Dendritic cell treated with granulocyte-macrophage colony-stimulating factor and Interleukin-4, amounts not matched to agents 40 ng/mL and 50 ng/mL, for 4 days (primary cell): Measurements from ENCODE around the gene S1PR2.

Experiments
- H3K27ac Mint-ChIP-seq: one replicate; pipeline ENCODE4 v1.8.0; 2022; ENCODE audit warnings: mild to moderate bottlenecking, mixed read lengths
- H3K27me3 Mint-ChIP-seq: one replicate; pipeline ENCODE4 v1.8.0; 2022; ENCODE audit warnings: mild to moderate bottlenecking, mixed read lengths
- H3K36me3 Mint-ChIP-seq: one replicate; pipeline ENCODE4 v1.8.0; 2022; ENCODE audit warnings: low read depth, mixed read lengths
- H3K4me1 Mint-ChIP-seq: one replicate; pipeline ENCODE4 v1.8.0; 2022; ENCODE audit warnings: low read depth, mixed read lengths
- H3K4me3 Mint-ChIP-seq: one replicate; pipeline ENCODE4 v1.8.0; 2022; ENCODE audit warnings: mild to moderate bottlenecking, moderate library complexity, mixed read lengths
- H3K9me3 Mint-ChIP-seq: one replicate; pipeline ENCODE4 v1.8.0; 2022; ENCODE audit warnings: mixed read lengths
- intact Hi-C: fragments of 100-400 bp; cut with micrococcal nuclease; formaldehyde crosslinking; loops from one replicate; pipeline ENCODE4 v1.15.0; 2022

S1PR2 gene

DNA sequence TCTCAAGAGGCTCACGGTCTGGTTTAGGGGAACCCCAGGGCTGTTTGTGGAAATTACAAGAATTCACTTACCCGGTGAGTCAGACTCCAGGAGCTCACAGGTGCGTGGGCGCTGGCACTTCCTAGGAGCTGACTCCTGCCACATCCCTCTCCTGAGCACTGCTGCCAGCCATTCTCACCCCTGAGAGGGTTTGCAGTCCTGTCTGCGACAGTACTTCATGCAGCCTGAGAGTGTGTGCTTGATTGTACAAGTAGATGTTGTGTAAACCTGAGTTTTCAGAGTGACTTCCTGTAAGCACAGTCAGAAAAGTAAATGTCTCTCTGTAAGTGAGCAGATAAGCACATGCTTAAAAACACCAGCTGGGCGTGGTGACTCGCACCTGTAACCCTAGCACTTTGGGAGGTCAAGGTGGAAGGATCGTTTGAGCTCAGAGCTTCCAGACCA lies 29.0 kb upstream of the S1PR2 start:
- Mint-ChIP-seq H3K9me3 (no peaks in the 10 kb centered on the region), H3K27ac (no peak overlapping the region), H3K4me1 (peaks cover 45% of the 10 kb centered on the region), H3K36me3 (peaks cover 52% of the 10 kb centered on the region), H3K4me3 (no peak overlapping the region), H3K27me3 (peaks cover 1% of the 10 kb centered on the region)
- intact Hi-C loops = no loop called here

GRCh38 chr19:10259162-10259905 lies 28.2 kb upstream of the S1PR2 start:
- intact Hi-C loops = loop anchor here (2.0 kb wide), 1 partner anchor 129 kb away; no protein-coding TSS in a partner anchor

GRCh38 chr19:10258080-10258710 lies 27.1 kb upstream of the S1PR2 start:
- no peak overlapping the region for H3K4me3 Mint-ChIP-seq
- H3K36me3 Mint-ChIP-seq = peaks cover 72% of the 10 kb centered on the region
- intact Hi-C loops = loop anchor here (2.0 kb wide), 1 partner anchor 131 kb away; no protein-coding TSS in a partner anchor
- peaks cover 1% of the 10 kb centered on the region for H3K27me3 Mint-ChIP-seq
- peaks cover 59% of the 10 kb centered on the region for H3K4me1 Mint-ChIP-seq
- H3K27ac Mint-ChIP-seq = peak overlapping the region; percentile 6
- H3K9me3 Mint-ChIP-seq = no peaks in the 10 kb centered on the region

More at GRCh38 chr19:10259162-10259905, 28.2 kb upstream of the S1PR2 start:
- Mint-ChIP-seq H3K4me1 (peaks cover 50% of the 10 kb centered on the region), H3K4me3 (no peak overlapping the region), H3K27me3 (peaks cover 1% of the 10 kb centered on the region), H3K36me3 (peaks cover 60% of the 10 kb centered on the region), H3K9me3 (no peaks in the 10 kb centered on the region), H3K27ac (no peak overlapping the region)

DNA sequence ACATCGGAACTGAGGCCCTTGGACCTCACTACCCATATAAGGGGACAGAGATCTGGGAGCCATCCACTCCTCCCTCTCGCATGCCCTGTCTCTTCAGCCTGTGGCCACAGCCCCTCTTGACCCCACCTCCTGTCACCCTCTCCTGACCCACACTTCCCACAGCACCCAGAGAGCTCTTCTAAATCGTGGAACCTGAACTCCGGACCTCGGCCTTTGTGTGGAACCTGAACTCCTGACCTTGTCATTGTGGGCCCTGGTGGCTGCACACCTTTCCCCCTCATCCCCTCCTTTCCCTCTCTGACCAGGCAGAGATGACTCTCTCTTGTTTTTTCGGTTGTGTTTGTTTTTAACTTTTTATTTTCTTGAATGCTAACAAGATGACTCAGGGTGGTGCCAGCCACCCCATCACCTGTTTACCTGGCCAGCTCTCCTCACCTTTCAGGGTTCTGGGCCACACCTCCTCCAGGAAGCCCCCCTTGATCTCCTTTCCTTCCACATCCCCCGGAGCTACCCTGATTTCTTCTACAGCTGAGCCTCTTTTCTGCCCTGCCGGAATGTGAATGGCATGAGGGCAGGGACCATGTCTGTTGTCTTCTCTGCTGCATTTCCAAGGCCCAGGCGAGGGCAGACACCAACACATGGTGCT lies 26.0 kb upstream of the S1PR2 start:
- peaks cover 1% of the 10 kb centered on the region for H3K27me3 Mint-ChIP-seq
- H3K4me3 Mint-ChIP-seq = no peak overlapping the region
- no peak overlapping the region for H3K27ac Mint-ChIP-seq
- H3K9me3 Mint-ChIP-seq = no peaks in the 10 kb centered on the region
- intact Hi-C loops = no loop called here
- H3K4me1 Mint-ChIP-seq = peaks cover 67% of the 10 kb centered on the region
- H3K36me3 Mint-ChIP-seq = peaks cover 77% of the 10 kb centered on the region

- peaks cover 82% of the 10 kb centered on the region for H3K36me3 Mint-ChIP-seq
- H3K4me3 Mint-ChIP-seq = no peak overlapping the region
Measured at GRCh38 chr19:10256551-10256950, 25.4 kb upstream of the S1PR2 start.

DNA sequence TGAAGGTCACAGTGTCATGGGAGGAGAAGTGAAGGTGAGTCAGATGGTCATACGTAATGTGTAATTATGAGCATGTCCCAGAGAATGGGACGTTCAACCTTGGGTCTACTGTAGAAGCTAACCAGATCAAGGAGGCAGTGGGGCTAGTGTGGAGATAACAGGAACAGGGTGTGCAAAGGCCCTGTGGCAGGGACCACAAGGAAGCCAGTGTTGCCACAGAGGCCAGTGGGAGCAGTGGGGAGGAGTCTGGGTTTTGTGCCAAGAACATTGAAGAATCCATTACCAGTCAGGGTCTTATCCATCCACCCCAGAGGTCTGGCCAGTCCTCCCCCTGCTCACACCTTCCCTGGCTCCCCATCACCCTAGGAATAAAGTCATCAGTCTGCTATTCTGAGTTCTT lies 24.2 kb upstream of the S1PR2 start:
- Mint-ChIP-seq H3K36me3 (peaks cover 83% of the 10 kb centered on the region), H3K4me1 (peaks cover 58% of the 10 kb centered on the region), H3K9me3 (no peaks in the 10 kb centered on the region), H3K4me3 (no peak overlapping the region), H3K27ac (no peak overlapping the region), H3K27me3 (peaks cover 1% of the 10 kb centered on the region)
- intact Hi-C loops = no loop called here

More at GRCh38 chr19:10256551-10256950, 25.4 kb upstream of the S1PR2 start:
- Mint-ChIP-seq H3K27ac (no peak overlapping the region), H3K9me3 (no peaks in the 10 kb centered on the region), H3K4me1 (peaks cover 64% of the 10 kb centered on the region), H3K27me3 (peaks cover 1% of the 10 kb centered on the region)
- intact Hi-C loops = no loop called here

GRCh38 chr19:10254244-10254643 lies 23.1 kb upstream of the S1PR2 start:
- no peak overlapping the region for H3K4me3 Mint-ChIP-seq
- no peak overlapping the region for H3K27ac Mint-ChIP-seq
- H3K36me3 Mint-ChIP-seq = peaks cover 72% of the 10 kb centered on the region
- no peaks in the 10 kb centered on the region for H3K27me3 Mint-ChIP-seq
- H3K9me3 Mint-ChIP-seq = no peaks in the 10 kb centered on the region
- intact Hi-C loops = no loop called here
- H3K4me1 Mint-ChIP-seq = peaks cover 46% of the 10 kb centered on the region

DNA sequence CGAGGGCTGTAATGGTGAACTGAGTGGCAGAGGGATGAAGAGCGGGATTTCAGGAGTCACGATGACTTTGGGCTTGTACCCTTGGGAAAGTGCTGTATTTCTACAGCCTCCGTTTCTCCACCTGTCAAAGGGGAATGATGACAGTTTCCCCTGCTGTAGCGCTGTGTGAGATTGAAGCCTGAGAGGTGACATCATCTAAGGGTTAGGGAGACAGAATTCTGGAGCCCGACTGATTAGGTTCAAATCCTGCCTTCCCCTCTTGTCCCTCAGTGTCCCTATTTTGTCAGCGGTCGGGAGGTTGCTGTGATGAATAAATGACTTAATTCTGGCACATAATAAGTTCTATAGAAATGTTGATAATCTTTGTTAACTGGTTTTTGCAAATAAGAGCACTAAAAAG lies 21.6 kb upstream of the S1PR2 start:
- H3K27me3 Mint-ChIP-seq = no peaks in the 10 kb centered on the region
- intact Hi-C loops = no loop called here
- H3K9me3 Mint-ChIP-seq = no peaks in the 10 kb centered on the region
- peak overlapping the region; percentile 90 for H3K4me3 Mint-ChIP-seq
- peak overlapping the region; percentile 98 for H3K27ac Mint-ChIP-seq
- H3K4me1 Mint-ChIP-seq = peaks cover 40% of the 10 kb centered on the region
- peaks cover 56% of the 10 kb centered on the region for H3K36me3 Mint-ChIP-seq

- Mint-ChIP-seq H3K27me3 (no peaks in the 10 kb centered on the region), H3K36me3 (peaks cover 50% of the 10 kb centered on the region), H3K4me3 (peak within 1 kb of the TSS; percentile 90), H3K27ac (peak within 1 kb of the TSS; percentile 98), H3K4me1 (peaks cover 40% of the 10 kb centered on the region), H3K9me3 (no peaks in the 10 kb centered on the region)
- intact Hi-C loops = loop anchor here (2.0 kb wide), 3 partner anchors 21 to 321 kb away; partner anchors contain the start of gene S1PR2
Measured at GRCh38 chr19:10251792-10252694, 20.9 kb upstream of the S1PR2 start, which contains the start of gene MRPL4. Gene MRPL4 (plus strand): TSS chr19:10252214. CDS start chr19:10252254, 40 bp downstream.

GRCh38 chr19:10246511-10246910 lies 15.4 kb upstream of the S1PR2 start:
- peaks cover under 1% of the 10 kb centered on the region for H3K36me3 Mint-ChIP-seq
- no peaks in the 10 kb centered on the region for H3K9me3 Mint-ChIP-seq
- peaks cover 15% of the 10 kb centered on the region for H3K4me1 Mint-ChIP-seq
- intact Hi-C loops = no loop called here
- H3K27me3 Mint-ChIP-seq = no peaks in the 10 kb centered on the region
- H3K27ac Mint-ChIP-seq = peak overlapping the region; percentile 28
- no peak overlapping the region for H3K4me3 Mint-ChIP-seq

DNA sequence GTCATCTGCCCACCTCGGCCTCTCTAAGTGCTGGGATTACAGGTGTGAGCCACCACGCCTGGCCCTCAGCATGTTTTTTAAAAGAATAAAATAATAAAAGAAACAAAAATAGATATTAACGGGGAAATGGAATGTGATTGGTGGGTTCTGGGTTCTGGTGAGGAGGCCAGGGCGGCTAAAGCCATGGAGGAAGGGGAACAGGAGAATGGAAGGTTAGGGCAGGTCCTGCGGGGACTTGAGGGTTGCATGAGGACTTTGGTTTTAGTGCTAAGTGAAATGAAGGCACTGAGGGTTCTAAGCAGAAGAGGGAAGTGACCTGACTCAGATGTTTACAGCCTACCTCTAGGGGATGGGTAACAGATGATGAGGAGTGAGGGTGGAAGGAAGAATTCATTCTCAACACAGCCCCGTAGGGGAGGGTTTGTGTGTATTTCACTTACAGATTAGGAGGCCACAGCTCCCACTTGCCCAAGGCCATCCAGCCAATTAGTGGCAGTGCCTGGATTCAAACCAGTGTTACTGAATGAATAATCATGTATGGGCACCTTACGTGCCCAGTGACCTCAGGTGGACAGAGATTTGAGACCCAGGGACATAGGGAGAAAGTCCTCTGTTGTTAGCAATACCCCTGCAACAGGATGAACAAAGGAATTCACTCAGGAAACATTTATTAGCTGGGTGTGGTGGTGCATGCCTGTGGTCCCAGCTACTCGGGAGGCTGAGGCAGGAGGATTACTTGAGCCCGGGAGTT lies 14.2 kb upstream of the S1PR2 start:
- Mint-ChIP-seq H3K27me3 (no peaks in the 10 kb centered on the region), H3K27ac (no peak overlapping the region), H3K4me3 (no peak overlapping the region), H3K36me3 (no peaks in the 10 kb centered on the region), H3K9me3 (no peaks in the 10 kb centered on the region), H3K4me1 (peaks cover 9% of the 10 kb centered on the region)
- intact Hi-C loops = no loop called here

DNA sequence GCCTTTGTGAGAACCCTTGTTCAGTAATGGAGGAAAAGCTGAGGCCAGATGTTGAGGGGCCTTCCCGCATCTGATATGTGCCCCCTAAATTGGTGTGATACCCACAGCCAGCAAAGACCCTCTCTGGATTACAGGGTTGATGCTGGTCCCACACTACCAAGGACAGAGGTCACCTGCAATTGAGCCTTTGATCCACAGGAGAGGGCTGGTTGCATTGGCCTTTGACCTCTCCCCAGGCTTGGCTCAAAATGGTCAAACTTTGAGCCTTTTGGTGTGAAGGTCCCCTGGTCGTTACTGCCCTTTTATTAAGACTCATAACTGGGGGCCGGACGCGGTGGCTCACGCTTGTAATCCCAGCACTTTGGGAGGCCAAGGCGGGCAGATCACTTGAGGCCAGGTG lies 12.5 kb upstream of the S1PR2 start:
- Mint-ChIP-seq H3K27me3 (no peaks in the 10 kb centered on the region), H3K27ac (no peak overlapping the region), H3K4me3 (no peak overlapping the region), H3K36me3 (no peaks in the 10 kb centered on the region), H3K9me3 (no peaks in the 10 kb centered on the region), H3K4me1 (peaks cover 17% of the 10 kb centered on the region)
- intact Hi-C loops = no loop called here
